GM23248 (cell line): ENCODE results near the gene MSH5. TPM values are rescaled to one million over a fixed set of nuclear protein-coding genes. Genes with fewer than 3 reads are reported as not detected.

Experiments used
- DNase-seq: peaks from one replicate; pipeline ENCODE4 v3.0.0-alpha.2; 2015
- H2AFZ ChIP-seq: fragments of 200-600 bp; sonication (generic); 2 replicates; pipeline ENCODE4 v1.6.1; 2016; ENCODE audit warnings: antibody characterized with exemption
- H3F3A ChIP-seq: fragments of 200-600 bp; sonication (generic); 2 replicates; pipeline ENCODE4 v1.6.1; 2016; ENCODE audit warnings: mild to moderate bottlenecking, antibody characterized with exemption, mixed run types; ENCODE audit not compliant: insufficient read depth
- H3K27ac ChIP-seq: fragments of 200-600 bp; sonication (generic); 2 replicates; pipeline ENCODE4 v1.5.1; 2016; ENCODE audit warnings: mild to moderate bottlenecking
- H3K27me3 ChIP-seq: fragments of 200-600 bp; sonication (generic); replicated peaks from 2 replicates; pipeline ENCODE4 v1.6.1; 2016; ENCODE audit warnings: mild to moderate bottlenecking; ENCODE audit not compliant: insufficient read depth
- H3K36me3 ChIP-seq: fragments of 200-600 bp; sonication (generic); 2 replicates; pipeline ENCODE4 v1.6.1; 2016; ENCODE audit warnings: low read depth, mild to moderate bottlenecking
- H3K4me1 ChIP-seq: fragments of 200-600 bp; sonication (generic); 2 replicates; pipeline ENCODE4 v1.6.1; 2016; ENCODE audit warnings: mild to moderate bottlenecking; ENCODE audit not compliant: insufficient read depth
- H3K4me2 ChIP-seq: fragments of 200-600 bp; sonication (generic); one replicate; pipeline ENCODE4 v1.6.1; 2016; ENCODE audit warnings: mild to moderate bottlenecking; ENCODE audit not compliant: unreplicated experiment
- H3K4me3 ChIP-seq: fragments of 200-600 bp; sonication (generic); 2 replicates; pipeline ENCODE4 v1.5.1; 2016; ENCODE audit warnings: mild to moderate bottlenecking
- H3K79me2 ChIP-seq: fragments of 200-600 bp; sonication (generic); 2 replicates; pipeline ENCODE4 v1.6.1; 2016; ENCODE audit warnings: mild to moderate bottlenecking; ENCODE audit not compliant: insufficient read depth
- H3K9ac ChIP-seq: fragments of 200-600 bp; sonication (generic); 2 replicates; pipeline ENCODE4 v1.6.1; 2016; ENCODE audit warnings: mild to moderate bottlenecking
- H3K9me2 ChIP-seq: fragments of 200-600 bp; sonication (generic); 2 replicates; pipeline ENCODE4 v1.6.1; 2016; ENCODE audit warnings: mixed run types, mild to moderate bottlenecking, moderate library complexity; ENCODE audit not compliant: insufficient read depth
- H3K9me3 ChIP-seq: fragments of 200-600 bp; sonication (generic); one replicate; pipeline ENCODE4 v1.6.1; 2017; ENCODE audit warnings: low read depth
- H4K20me1 ChIP-seq: fragments of 200-600 bp; sonication (generic); 2 replicates; pipeline ENCODE4 v1.6.0; 2016; ENCODE audit not compliant: insufficient read depth
- EZH2 ChIP-seq: fragments of 200-600 bp; sonication (generic); IDR thresholded peaks from 2 replicates; pipeline ENCODE4 v1.6.1; 2018; ENCODE audit warnings: antibody characterized with exemption, mild to moderate bottlenecking; ENCODE audit not compliant: insufficient read depth, poor library complexity, severe bottlenecking
- EZH2phosphoT487 ChIP-seq: fragments of 200-600 bp; sonication (generic); IDR thresholded peaks from 2 replicates; pipeline ENCODE4 v1.6.1; 2018; ENCODE audit warnings: antibody characterized with exemption, moderate library complexity, mild to moderate bottlenecking, low read depth; ENCODE audit not compliant: insufficient read depth
- WGBS, 2 experiments: methylation state at CpG; one replicate each; pipeline ENCODE4 v1.1.6; 2015 to 2017; ENCODE audit warnings: low lambda C conversion rate in 2 of 2, low coverage in 1 of 2; ENCODE audit errors: missing lambda C conversion rate in 2 of 2; 5-methylcytosine and 5-hydroxymethylcytosine counted together
- in situ Hi-C: fragments of 300-500 bp; cut with MboI; formaldehyde crosslinking; loops from 2 replicates; pipeline ENCODE4 v1.15.0; 2020
- polyA plus RNA-seq: library from polyadenylated mRNA; unstranded; fragments of >200 nt; fragmentation: Nextera tagmentation; extraction: Ambion mirVana; gene quantifications from 2 replicates; pipeline ENCODE4 v1.2.1, GENCODE V29; 2016
- total RNA-seq: library from RNA; depleted of rRNA; stranded (reverse); fragments of >200 nt; shearing (Covaris generic); gene quantifications from 2 replicates; pipeline ENCODE4 v1.2.3, GENCODE V29; 2014

MSH5 gene
- total and polyA plus RNA-seq, 2 experiments from 2014 or later = 2.9 to 4.3 TPM

DNA sequence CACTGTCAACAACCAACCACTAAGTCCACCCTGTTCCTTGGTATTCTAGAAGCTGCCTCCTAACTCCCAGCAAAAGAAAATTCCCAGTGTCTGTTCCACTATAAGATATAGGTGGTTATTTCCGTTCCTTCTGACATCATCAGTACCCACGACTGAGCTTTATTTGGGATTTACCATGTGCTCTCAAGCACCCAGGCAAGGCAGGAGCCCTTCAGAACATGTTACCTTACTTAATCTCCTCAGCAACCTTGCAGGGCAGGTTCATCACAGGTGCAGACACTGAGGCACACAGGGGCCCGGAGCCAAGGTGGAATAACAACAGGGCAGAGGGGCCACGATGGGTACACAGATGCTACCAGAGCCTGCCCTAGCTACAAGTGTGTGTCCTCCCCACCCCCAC, 47.5 kb upstream of the MSH5 start:
- no peaks in the 10 kb centered on the region for H4K20me1 ChIP-seq
- H3F3A ChIP-seq = no peaks in the 10 kb centered on the region
- no peaks in the 10 kb centered on the region for H3K27me3 ChIP-seq
- H3K4me3 ChIP-seq = no peak overlapping the region
- 97 to 98% methylated on average over 4 of the region's 4 CpGs for WGBS, 2 experiments
- no peak for DNase-seq
- no peaks in the 10 kb centered on the region for H3K9me2 ChIP-seq
- no peaks in the 10 kb centered on the region for H3K79me2 ChIP-seq
- in situ Hi-C loops = no loop called here
- no peak overlapping the region for H3K27ac ChIP-seq
- no peaks in the 10 kb centered on the region for H3K4me1 ChIP-seq
- no peak overlapping the region for H3K4me2 ChIP-seq
- H3K9me3 ChIP-seq = no peaks in the 10 kb centered on the region
- TF ChIP-seq EZH2 (no peak), EZH2phosphoT487 (no peak)
- no peak overlapping the region for H2AFZ ChIP-seq
- H3K9ac ChIP-seq = no peak overlapping the region
- H3K36me3 ChIP-seq = peaks cover 16% of the 10 kb centered on the region; the same call in 1 of the 2 replicates

DNA sequence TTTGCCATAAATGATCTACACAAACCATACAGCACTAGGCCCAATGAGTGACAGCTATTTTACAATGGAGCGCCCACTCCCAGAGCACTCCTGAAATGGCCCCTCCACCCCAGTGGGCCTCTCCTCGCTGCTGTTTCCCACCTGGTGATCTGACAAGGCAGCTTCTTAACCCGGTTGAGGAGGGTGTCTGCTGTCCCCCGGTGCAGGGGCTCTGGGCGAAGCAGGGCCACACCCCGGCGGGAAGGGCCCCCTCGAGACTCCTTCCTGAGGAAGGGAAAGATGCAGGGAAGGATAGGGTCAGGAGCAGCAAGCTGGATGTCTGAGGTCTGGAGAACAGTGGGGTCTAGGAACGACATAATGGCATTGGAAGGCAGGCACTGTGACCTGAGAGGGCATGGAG, 46.9 kb upstream of the MSH5 start:
- WGBS, 2 experiments = 97 to 98% methylated on average over 9 of the region's 9 CpGs
- no peak overlapping the region for H2AFZ ChIP-seq
- peaks cover 16% of the 10 kb centered on the region; the same call in 1 of the 2 replicates for H3K36me3 ChIP-seq
- no peak overlapping the region for H3K9ac ChIP-seq
- no peaks in the 10 kb centered on the region for H3K4me1 ChIP-seq
- H4K20me1 ChIP-seq = no peaks in the 10 kb centered on the region
- no peaks in the 10 kb centered on the region for H3K79me2 ChIP-seq
- DNase-seq = no peak
- no peak overlapping the region for H3K4me3 ChIP-seq
- H3K27me3 ChIP-seq = no peaks in the 10 kb centered on the region
- no peak overlapping the region for H3K4me2 ChIP-seq
- no peaks in the 10 kb centered on the region for H3K9me3 ChIP-seq
- H3K9me2 ChIP-seq = no peaks in the 10 kb centered on the region
- in situ Hi-C loops = no loop called here
- no peak overlapping the region for H3K27ac ChIP-seq
- TF ChIP-seq EZH2 (no peak), EZH2phosphoT487 (no peak)
- no peaks in the 10 kb centered on the region for H3F3A ChIP-seq

DNA sequence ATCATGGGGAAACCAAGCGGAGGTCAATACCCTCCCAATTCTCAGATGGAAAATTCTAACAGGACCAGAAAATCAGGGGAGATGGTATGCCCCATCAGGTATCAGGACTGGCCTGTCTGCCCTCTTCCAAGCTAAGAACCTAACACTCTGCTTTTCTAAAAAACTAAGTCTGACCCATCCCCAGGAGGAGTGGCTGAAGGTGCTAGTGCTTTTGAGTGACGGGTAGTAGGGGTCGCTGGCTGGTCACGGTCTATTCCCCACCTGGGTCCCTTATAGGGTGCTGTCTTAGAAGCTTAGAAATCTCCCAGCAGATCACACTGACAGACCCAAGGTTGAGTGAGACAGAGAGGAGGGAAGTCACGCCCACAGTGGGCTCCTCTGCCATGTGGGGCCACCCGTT, 46.3 kb upstream of the MSH5 start:
- no peaks in the 10 kb centered on the region for H4K20me1 ChIP-seq
- no peak overlapping the region for H3K9ac ChIP-seq
- no peak overlapping the region for H2AFZ ChIP-seq
- no peaks in the 10 kb centered on the region for H3K4me1 ChIP-seq
- WGBS, 2 experiments = 89 to 91% methylated on average over 6 of the region's 6 CpGs
- H3K36me3 ChIP-seq = peaks cover 13% of the 10 kb centered on the region; the same call in 1 of the 2 replicates
- no peaks in the 10 kb centered on the region for H3K79me2 ChIP-seq
- TF ChIP-seq EZH2 = no peak
- no peak for TF ChIP-seq EZH2phosphoT487
- H3K9me3 ChIP-seq = no peaks in the 10 kb centered on the region
- H3F3A ChIP-seq = no peaks in the 10 kb centered on the region
- in situ Hi-C loops = no loop called here
- H3K9me2 ChIP-seq = no peaks in the 10 kb centered on the region
- DNase-seq = no peak
- H3K4me3 ChIP-seq = no peak overlapping the region
- H3K4me2 ChIP-seq = no peak overlapping the region
- H3K27me3 ChIP-seq = no peaks in the 10 kb centered on the region
- no peak overlapping the region for H3K27ac ChIP-seq

DNA sequence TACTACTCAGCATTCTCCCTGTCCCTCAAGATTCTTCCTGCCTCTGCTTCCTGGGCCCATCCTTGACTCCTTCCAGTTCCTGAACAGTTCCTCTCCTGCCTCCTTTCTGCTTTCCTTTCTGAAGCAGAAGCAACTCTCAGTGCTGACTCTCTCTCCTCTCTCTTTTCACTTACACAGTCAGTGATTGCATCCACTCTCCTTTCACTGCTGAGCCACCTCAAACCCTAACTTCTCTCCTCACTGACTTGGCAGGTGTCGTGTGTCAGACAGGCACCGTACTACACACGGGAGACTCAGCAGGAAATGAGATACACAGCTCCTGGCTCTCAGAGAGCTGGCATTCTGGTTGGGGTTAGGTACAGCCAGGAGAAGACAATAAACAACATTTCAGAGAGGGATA, 42.2 kb upstream of the MSH5 start:
- H3F3A ChIP-seq = no peaks in the 10 kb centered on the region
- in situ Hi-C loops = no loop called here
- H3K4me1 ChIP-seq = peaks cover 8% of the 10 kb centered on the region
- H2AFZ ChIP-seq = no peak overlapping the region
- no peak overlapping the region for H3K4me2 ChIP-seq
- no peaks in the 10 kb centered on the region for H3K27me3 ChIP-seq
- H4K20me1 ChIP-seq = no peaks in the 10 kb centered on the region
- no peak overlapping the region for H3K9ac ChIP-seq
- H3K9me3 ChIP-seq = no peaks in the 10 kb centered on the region
- no peaks in the 10 kb centered on the region for H3K9me2 ChIP-seq
- WGBS, 2 experiments = 61 to 62% methylated on average over 3 of the region's 3 CpGs
- H3K36me3 ChIP-seq = peaks cover 13% of the 10 kb centered on the region; the same call in 1 of the 2 replicates
- DNase-seq = no peak
- H3K27ac ChIP-seq = no peak overlapping the region
- no peak for TF ChIP-seq EZH2
- TF ChIP-seq EZH2phosphoT487 = no peak
- no peak overlapping the region for H3K4me3 ChIP-seq
- H3K79me2 ChIP-seq = peaks cover 34% of the 10 kb centered on the region

DNA sequence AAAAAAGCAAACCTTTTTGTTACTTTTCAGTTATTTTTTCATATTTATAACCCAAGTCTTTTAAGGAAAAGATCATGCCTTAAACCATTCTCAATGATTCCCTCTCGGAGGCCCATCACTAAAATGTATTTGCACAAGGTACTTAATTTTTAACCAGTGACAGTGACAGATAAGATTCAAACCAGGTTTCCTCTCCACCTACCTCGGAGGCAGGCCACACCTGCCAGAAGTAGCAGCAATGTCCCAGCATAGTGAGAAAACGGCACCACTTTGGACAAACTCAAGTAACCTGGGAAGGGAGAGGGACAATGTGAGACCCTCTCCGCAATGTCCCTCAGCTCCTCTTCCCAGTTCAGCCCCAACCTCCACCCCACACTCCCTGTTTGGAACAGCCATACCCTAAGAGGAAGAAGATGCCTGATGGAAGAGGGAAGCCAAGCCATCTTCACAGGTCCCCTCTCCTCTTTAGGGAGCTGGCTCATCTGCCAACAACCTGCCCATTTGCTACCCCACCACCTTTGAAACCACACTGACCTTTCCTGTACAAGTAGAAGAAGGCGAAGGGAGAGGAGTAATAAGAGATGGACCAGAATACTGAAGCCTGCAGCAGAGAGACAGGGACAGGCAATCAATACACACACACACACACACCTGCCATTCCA, 38.9 kb upstream of the MSH5 start:
- in situ Hi-C loops = no loop called here
- H3K9me3 ChIP-seq = no peaks in the 10 kb centered on the region
- H3K9me2 ChIP-seq = no peaks in the 10 kb centered on the region
- H3K9ac ChIP-seq = peak overlapping the region; percentile 86; the same call in 1 of the 2 replicates
- no peak for TF ChIP-seq EZH2
- no peak for TF ChIP-seq EZH2phosphoT487
- H3F3A ChIP-seq = no peaks in the 10 kb centered on the region
- H3K79me2 ChIP-seq = peaks cover 36% of the 10 kb centered on the region
- no peak overlapping the region for H2AFZ ChIP-seq
- peaks cover 6% of the 10 kb centered on the region; the same call in 1 of the 2 replicates for H3K36me3 ChIP-seq
- H3K4me3 ChIP-seq = no peak overlapping the region
- H3K4me2 ChIP-seq = no peak overlapping the region
- peaks cover 8% of the 10 kb centered on the region for H3K4me1 ChIP-seq
- no peaks in the 10 kb centered on the region for H3K27me3 ChIP-seq
- DNase-seq = no peak
- WGBS, 2 experiments = 83 to 88% methylated on average over 5 of the region's 5 CpGs
- H3K27ac ChIP-seq = no peak overlapping the region
- no peaks in the 10 kb centered on the region for H4K20me1 ChIP-seq
